Keratinocyte (primary cell): ENCODE data around the gene ID1. TPM values are rescaled to one million over a fixed set of nuclear protein-coding genes. Genes with fewer than 3 reads are reported as not detected.
"Not testable (repeated sequence)": the region's sequence is repeated elsewhere in the genome, so short reads cannot be mapped to it uniquely, and the experiment has no call there.

Experiments used
- DNase-seq: peaks from one replicate; pipeline ENCODE4 v3.0.0-alpha.2; 2011; ENCODE audit warnings: low read depth, missing footprints, low spot score
- FAIRE-seq: peaks from 2 replicates; lab custom pipeline; 2011; peaks lifted over from hg19 to GRCh38; lab: Jason Lieb, UNC
- H2AFZ ChIP-seq: 2 replicates; pipeline ENCODE4 v1.6.0; 2012; ENCODE audit warnings: low read length, control low read depth, inconsistent platforms; ENCODE audit not compliant: control insufficient read depth
- H3K27ac ChIP-seq: 2 replicates; pipeline ENCODE4 v1.5.1; 2011; ENCODE audit warnings: low read length; ENCODE audit not compliant: control insufficient read depth, insufficient read depth
- H3K27me3 ChIP-seq: 3 replicates; pipeline ENCODE4 v1.6.0; 2011; ENCODE audit warnings: low read length; ENCODE audit not compliant: control insufficient read depth, insufficient read depth; ENCODE audit errors: extremely low read depth
- H3K36me3 ChIP-seq, 2 experiments: 2 replicates in 1 of 2; 3 replicates in 1 of 2; pipeline ENCODE4 v1.5.1; 2011; ENCODE audit warnings: low read length in 2 of 2, mild to moderate bottlenecking in 1 of 2; ENCODE audit not compliant: control insufficient read depth in 2 of 2, insufficient read depth in 2 of 2; ENCODE audit errors: extremely low read depth in 1 of 2
- H3K4me1 ChIP-seq: 3 replicates; pipeline ENCODE4 v1.5.1; 2011; ENCODE audit warnings: low read length; ENCODE audit not compliant: control insufficient read depth, insufficient read depth; ENCODE audit errors: extremely low read depth
- H3K4me2 ChIP-seq: 3 replicates; pipeline ENCODE4 v1.6.0; 2011; ENCODE audit warnings: low read depth, low read length; ENCODE audit not compliant: control insufficient read depth, insufficient read depth; ENCODE audit errors: extremely low read depth
- H3K4me3 ChIP-seq, 3 experiments: fragments of 200-600 bp in 1 of 3; sonication (generic) in 1 of 3; 2 replicates in 2 of 3; 3 replicates in 1 of 3; pipeline ENCODE4 v1.5.1; 2011 to 2016; ENCODE audit warnings: low read length in 3 of 3, mild to moderate bottlenecking in 3 of 3, control low read depth in 2 of 3, inconsistent platforms in 1 of 3, low read depth in 1 of 3, mixed read lengths in 1 of 3, mixed run types in 1 of 3, moderate library complexity in 1 of 3; ENCODE audit not compliant: control insufficient read depth in 2 of 3, insufficient read depth in 2 of 3; ENCODE audit errors: extremely low read depth in 1 of 3
- H3K79me2 ChIP-seq: 2 replicates; pipeline ENCODE4 v1.6.0; 2012; ENCODE audit warnings: low read length; ENCODE audit not compliant: control insufficient read depth, insufficient read depth
- H3K9ac ChIP-seq: 3 replicates; pipeline ENCODE4 v1.6.0; 2011; ENCODE audit warnings: low read length; ENCODE audit not compliant: control insufficient read depth, insufficient read depth; ENCODE audit errors: extremely low read depth
- H3K9me1 ChIP-seq: 3 replicates; pipeline ENCODE4 v1.6.0; 2011; ENCODE audit warnings: low read length; ENCODE audit not compliant: control insufficient read depth, insufficient read depth; ENCODE audit errors: extremely low read depth
- H3K9me3 ChIP-seq: 2 replicates; pipeline ENCODE4 v1.5.1; 2012; ENCODE audit warnings: low read depth, low read length; ENCODE audit not compliant: control insufficient read depth
- H4K20me1 ChIP-seq: 3 replicates; pipeline ENCODE4 v1.6.0; 2011; ENCODE audit warnings: low read length; ENCODE audit not compliant: control insufficient read depth, insufficient read depth; ENCODE audit errors: extremely low read depth
- CTCF ChIP-seq, 3 experiments: IDR thresholded peaks in 1 of 3; conservative IDR thresholded peaks in 1 of 3; optimal IDR thresholded peaks in 1 of 3; 2 replicates in 2 of 3; 3 replicates in 1 of 3; pipeline versions ENCODE3 to v1.5.1; 2011; ENCODE audit warnings: low read length in 3 of 3, mild to moderate bottlenecking in 3 of 3, moderate library complexity in 2 of 3, control low read depth in 1 of 3, inconsistent platforms in 1 of 3; ENCODE audit not compliant: insufficient read depth in 2 of 3; ENCODE audit errors: extremely low read depth in 1 of 3
- EZH2 ChIP-seq: IDR thresholded peaks from one replicate; pipeline ENCODE4 v1.6.1; 2012; ENCODE audit warnings: inconsistent platforms, mild to moderate bottlenecking, low read length, moderate library complexity
- dilution Hi-C: fragments of 300-500 bp; cut with MboI; formaldehyde crosslinking; loops from one replicate; pipeline ENCODE4 v1.7.0; 2020; ENCODE audit warnings: low sequenced_read_pairs; ENCODE audit not compliant: extremely low pct_ligation_motif_present
- polyA plus RNA-seq, 5 experiments: library from polyadenylated mRNA; depleted of rRNA in 3 of 5; stranded (reverse) in 3 of 5; stranded (forward) in 1 of 5; unstranded in 1 of 5; fragments of >200 nt; gene quantifications; 1 replicate in 1 of 5; 2 replicates in 3 of 5; 3 replicates in 1 of 5; pipeline versions ENCODE4 v1.2.1 to v1.2.3, GENCODE V29; 2011 to 2012; ENCODE audit warnings: missing spikeins in 2 of 5, low read depth in 1 of 5, low replicate concordance in 1 of 5

Gene ID1
- polyA plus RNA-seq, 1 donor (not counting 4 experiments of a cell fraction or from before 2014, with no cell fraction given): 24.4 TPM

- Histone ChIP-seq H3K4me3 (no peak overlapping the region), H3K9me3 (no peaks in the 10 kb centered on the region), H3K9me1 (no peaks in the 10 kb centered on the region), H3K79me2 (no peaks in the 10 kb centered on the region), H2AFZ (no peak overlapping the region), H3K27ac (no peak overlapping the region), H3K4me2 (no peak overlapping the region), H3K36me3 (no peaks in the 10 kb centered on the region), H3K4me1 (peaks cover 3% of the 10 kb centered on the region), H3K27me3 (no peaks in the 10 kb centered on the region), H3K9ac (no peak overlapping the region), H4K20me1 (no peaks in the 10 kb centered on the region)
- dilution Hi-C loops: no loop called here
- DNase-seq (no peak), FAIRE-seq (no peak)
- TF ChIP-seq EZH2: no peak
These were observed 26.5 kb upstream of the ID1 start for GRCh38 chr20:31578448-31579138.

- Histone ChIP-seq H3K27ac (no peak overlapping the region), H3K36me3 (no peaks in the 10 kb centered on the region), H3K4me1 (no peaks in the 10 kb centered on the region), H3K9ac (no peak overlapping the region), H4K20me1 (no peaks in the 10 kb centered on the region), H3K4me3 (no peak overlapping the region), H3K4me2 (no peak overlapping the region), H2AFZ (no peak overlapping the region), H3K79me2 (no peaks in the 10 kb centered on the region), H3K9me3 (no peaks in the 10 kb centered on the region), H3K9me1 (no peaks in the 10 kb centered on the region), H3K27me3 (no peaks in the 10 kb centered on the region)
- dilution Hi-C loops: no loop called here
- TF ChIP-seq CTCF (optimal IDR thresholded peaks at IDR 0.05 in 1 of 3, IDR thresholded peaks at IDR 0.05 in 1 of 3, conservative IDR thresholded peaks at IDR 0.05 in 1 of 3; ENCODE audit: extremely low read depth in 1 of 3, insufficient read depth in 2 of 3, low read length in 3 of 3) (no peak), EZH2 (no peak)
- no peak for FAIRE-seq
- DNase-seq: no peak
These were observed 25.8 kb upstream of the ID1 start for GRCh38 chr20:31579245-31579644.

GRCh38 chr20:31579941-31580651, 25.0 kb upstream of the ID1 start:
- H3K9me1 ChIP-seq, H4K20me1 ChIP-seq, H3K4me1 ChIP-seq, H3K4me3 ChIP-seq, H3K4me2 ChIP-seq, H3K9me3 ChIP-seq, H3K36me3 ChIP-seq, H2AFZ ChIP-seq, H3K27me3 ChIP-seq, H3K79me2 ChIP-seq, dilution Hi-C loops, DNase-seq, H3K9ac ChIP-seq, H3K27ac ChIP-seq, FAIRE-seq: not testable (repeated sequence)
